Fibroblast of lung (primary cell): Measurements from ENCODE around the gene SLC30A7.

Experiments
- CTCF ChIP-seq, 2 donors: IDR thresholded peaks in 1 of 2; conservative IDR thresholded peaks in 1 of 2; 1 replicate in 1 of 2; 2 replicates in 1 of 2; pipeline ENCODE4 v1.5.1; 2011 to 2012; ENCODE audit warnings: low read length in 2 of 2, control low read depth in 1 of 2, inconsistent platforms in 1 of 2, low read depth in 1 of 2, mild to moderate bottlenecking in 1 of 2
- EZH2 ChIP-seq: IDR thresholded peaks from 2 replicates; pipeline ENCODE4 v1.5.1; 2012; ENCODE audit warnings: low read length, control low read depth, mild to moderate bottlenecking; ENCODE audit errors: missing control alignments

DNA sequence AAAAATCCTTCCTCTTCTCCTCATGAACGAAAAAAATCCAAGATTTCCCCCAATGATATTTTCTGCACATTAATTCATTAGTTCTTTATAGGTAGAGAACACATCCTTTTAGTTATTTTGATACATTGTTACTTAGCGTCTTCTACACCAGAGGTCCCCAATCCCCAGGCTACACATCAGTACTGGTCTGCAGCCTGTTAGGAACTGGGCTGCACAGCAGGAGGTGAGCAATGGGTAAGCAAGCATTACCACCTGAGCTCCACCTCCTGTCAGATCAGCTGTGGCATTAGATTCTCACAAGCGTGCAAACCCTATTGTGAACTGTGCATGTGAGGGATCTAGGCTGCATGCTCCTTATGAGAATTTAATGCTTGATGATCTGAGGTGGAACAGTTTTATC is 14.2 kb upstream of the SLC30A7 start:
- TF ChIP-seq CTCF (conservative IDR thresholded peaks at IDR 0.05 in 1 of 2, IDR thresholded peaks at IDR 0.05 in 1 of 2; ENCODE audit: low read depth in 1 of 2, low read length in 2 of 2) (no peak), EZH2 (no peak)
